ENCODE measurements around the gene CACNB3. TPM values are rescaled to one million over a fixed set of nuclear protein-coding genes. Genes with fewer than 3 reads are reported as not detected.
A peak's percentile ranks its signal among the peaks of the same experiment; 100 is the strongest.
"Not testable (repeated sequence)": the region's sequence is repeated elsewhere in the genome, so short reads cannot be mapped to it uniquely, and the experiment has no call there.

The CACNB3 gene
- total and polyA plus RNA-seq, 4 experiments from 2014 or later, result 1.5 to 17.9 (median 10.6) TPM

DNA sequence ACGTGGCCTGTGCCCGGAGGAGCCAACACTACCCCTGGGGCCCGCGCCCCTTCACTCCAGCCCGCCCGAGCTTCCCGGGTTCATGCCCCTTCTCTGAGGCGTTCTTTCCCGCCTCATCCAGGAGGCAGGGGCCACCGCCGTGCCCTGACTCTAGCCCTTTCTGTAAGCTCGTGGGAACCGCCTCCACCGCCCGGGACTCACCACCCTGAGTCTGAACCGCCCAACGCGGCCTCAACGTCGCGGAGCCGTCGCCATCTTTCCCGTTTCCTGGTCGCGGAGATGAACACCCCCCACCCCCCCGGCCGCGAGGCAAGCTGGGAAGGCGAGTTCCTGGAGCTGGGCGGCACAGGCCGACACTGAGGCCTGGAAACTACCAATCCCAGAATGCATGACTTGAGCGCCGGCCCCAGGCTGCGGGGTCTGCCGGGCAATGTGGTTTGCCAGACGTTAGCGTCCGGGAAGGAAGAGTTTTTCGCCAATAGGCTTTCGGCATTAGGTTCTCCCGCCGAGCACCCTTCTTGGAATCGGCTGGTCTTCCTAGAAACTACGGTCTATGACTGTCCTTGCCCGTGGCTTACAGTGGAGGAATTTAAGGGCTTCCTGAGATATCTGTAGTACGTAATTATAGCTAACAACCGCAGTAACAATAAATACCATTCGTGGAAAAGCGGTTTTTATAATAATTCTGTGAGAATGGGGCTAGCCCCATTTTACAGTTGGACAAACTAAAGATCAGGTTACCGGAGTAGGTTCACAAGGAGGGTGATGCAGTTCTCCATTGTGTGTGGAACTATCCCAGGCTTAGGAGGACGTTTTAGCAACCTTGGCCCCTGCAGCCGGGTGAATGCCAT, 33.8 kb downstream of the CACNB3 start, which contains the start of gene DDX23:
Gene DDX23 (minus strand): TSS at position 281 of the 851 bp plus-strand sequence. CDS start 6,381 bp downstream, outside the sequence.
- Histone ChIP-seq H3K4me1 (ENCODE audit: insufficient read depth, low read length) (peaks cover 32% of the 10 kb centered on the region), H3K27me3 (ENCODE audit: insufficient read depth, low read length) (no peaks in the 10 kb centered on the region), H3K9me3 (ENCODE audit: control insufficient read depth in 1 of 2, low read length in 2 of 2) (no peaks in the 10 kb centered on the region), H3K36me3 (ENCODE audit: insufficient read depth, low read length) (peaks cover 12% of the 10 kb centered on the region), H3K4me3 (ENCODE audit: low read length in 2 of 2) (peak within 1 kb of the TSS; percentile 39 to 95), H3K27ac (ENCODE audit: low read depth, low read length) (peak within 1 kb of the TSS; percentile 91)
- Mint-ChIP-seq H3K36me3 (peaks cover 9 to 30% of the 10 kb centered on the region in 2 donors), H3K9me3 (no peaks in the 10 kb centered on the region), H3K4me3 (peak within 1 kb of the TSS; percentile 91 to 100 (median 98)), H3K27ac (peak within 1 kb of the TSS; percentile 92 to 99 (median 99)), H3K4me1 (peaks cover 28 to 49% (median 40%) of the 10 kb centered on the region in 4 donors), H3K27me3 (no peaks in the 10 kb centered on the region)
- DNase-seq, result peak; percentile 89 to 96 (median 92)
- intact Hi-C loops (cut with micrococcal nuclease), result loop anchor here (1.0 kb wide), 2 partner anchors 33 to 166 kb away; partner anchors contain the start of gene PRKAG1
- POLR2A ChIA-PET (ENCODE audit: partially characterized antibody), result interaction anchor here (0.6 to 7.7 kb wide), 38 partner anchors 8 to 1235 kb away, joined by 3 to 82 read pairs (median 6); partner anchors contain the start of genes ARF3, CACNB3, FKBP11 and KANSL2
- CTCF ChIA-PET (ENCODE audit: partially characterized antibody), result interaction anchor here (0.7 to 13.4 kb wide), 35 partner anchors 9 to 236 kb away, joined by 3 to 247 read pairs (median 10); partner anchors contain the start of genes ARF3, CACNB3, FKBP11 and RND1

DNA sequence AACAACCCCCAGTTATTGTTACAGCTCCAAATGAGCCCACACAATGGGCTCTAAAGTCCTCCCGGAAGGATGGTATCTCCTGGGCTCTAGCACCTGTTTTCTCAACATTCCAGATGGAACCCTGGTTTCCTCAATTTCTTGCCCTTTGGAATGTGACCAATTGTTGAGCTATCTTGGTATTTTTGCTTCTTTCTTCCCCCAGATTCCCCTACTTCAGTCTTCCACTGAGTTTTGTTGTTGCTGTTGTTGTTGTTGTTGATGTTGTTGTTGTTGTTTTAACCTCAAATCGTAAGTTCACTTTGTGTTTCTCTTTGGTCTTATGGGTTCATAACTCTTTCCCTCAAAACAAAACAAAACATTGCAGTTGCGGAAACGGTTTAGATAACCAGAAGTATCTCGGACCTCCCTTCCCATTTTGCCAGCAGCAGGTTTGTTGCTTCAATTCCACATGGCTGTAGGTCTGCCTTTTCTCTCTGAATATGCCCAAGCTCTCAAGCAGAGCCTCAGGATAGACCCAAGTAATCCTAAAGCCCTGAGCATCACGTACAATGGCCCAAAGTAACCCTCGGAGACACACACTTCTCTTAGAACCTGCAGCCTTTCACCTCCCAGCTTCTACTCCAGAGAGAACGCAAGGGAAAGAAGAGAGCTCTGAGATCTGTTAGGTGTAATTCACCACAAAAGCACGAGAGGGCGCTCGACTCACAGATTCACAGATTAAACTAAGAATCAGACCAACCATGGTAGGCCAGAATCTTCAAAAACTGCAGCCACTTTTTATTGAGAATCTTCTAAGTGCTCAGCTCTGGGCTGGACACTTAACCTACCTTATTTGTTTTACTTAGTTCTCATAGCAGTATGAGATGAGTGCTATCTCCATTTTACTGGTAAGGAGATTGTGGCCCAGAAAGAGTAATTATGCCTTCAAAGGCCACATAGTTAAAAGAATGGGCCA, 34.7 kb downstream of the CACNB3 start:
- Histone ChIP-seq H3K9me3 (ENCODE audit: control insufficient read depth in 1 of 2, low read length in 2 of 2) (no peaks in the 10 kb centered on the region), H3K36me3 (ENCODE audit: insufficient read depth, low read length) (peaks cover 12% of the 10 kb centered on the region), H3K27me3 (ENCODE audit: insufficient read depth, low read length) (no peaks in the 10 kb centered on the region), H3K27ac (ENCODE audit: low read depth, low read length) (peak overlapping the region; percentile 91), H3K4me3 (ENCODE audit: low read length in 2 of 2) (peak overlapping the region; percentile 39 to 95), H3K4me1 (ENCODE audit: insufficient read depth, low read length) (peaks cover 29% of the 10 kb centered on the region)
- Mint-ChIP-seq H3K4me1 (peaks cover 27 to 43% (median 35%) of the 10 kb centered on the region in 4 donors), H3K9me3 (no peaks in the 10 kb centered on the region), H3K27me3 (no peaks in the 10 kb centered on the region), H3K4me3 (peak overlapping the region; percentile 91 to 100 (median 98)), H3K27ac (peak overlapping the region; percentile 92 to 99 (median 99)), H3K36me3 (peaks cover 9 to 29% of the 10 kb centered on the region in 2 donors)
- CTCF ChIA-PET (ENCODE audit: partially characterized antibody), result interaction anchor here (0.6 to 13.4 kb wide), 39 partner anchors 9 to 321 kb away, joined by 3 to 247 read pairs (median 8); partner anchors contain the start of genes ARF3, CACNB3, FKBP11 and RND1
- DNase-seq, result peak; percentile 85 to 88 (median 87)
- intact Hi-C loops (cut with micrococcal nuclease), result loop anchor here (1.0 kb wide), 8 partner anchors 12 to 165 kb away; partner anchors contain the start of genes PRKAG1 and RND1
- POLR2A ChIA-PET (ENCODE audit: partially characterized antibody), result interaction anchor here (0.8 to 7.7 kb wide), 33 partner anchors 8 to 888 kb away, joined by 3 to 82 read pairs (median 6); partner anchors contain the start of genes ARF3, CACNB3, FKBP11 and KANSL2

DNA sequence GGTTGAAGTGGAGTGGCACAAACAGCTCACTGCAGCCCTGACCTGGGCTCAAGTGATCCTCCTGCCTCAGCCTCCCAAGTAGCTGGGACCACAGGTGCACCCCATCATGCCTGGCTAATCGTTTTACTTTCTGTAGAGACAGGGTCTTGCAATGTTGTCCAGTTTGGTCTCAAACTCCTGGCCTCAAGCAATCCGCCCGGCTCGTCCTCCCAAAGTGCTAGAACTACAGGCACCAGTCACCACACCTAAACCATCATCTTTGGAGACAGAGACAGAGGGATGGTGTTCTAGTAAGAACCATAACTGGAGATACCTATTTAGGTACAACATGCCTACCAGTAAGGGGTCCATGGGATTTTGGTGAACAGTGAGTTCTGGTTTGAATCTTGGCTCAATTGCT, 36.2 kb downstream of the CACNB3 start:
- Mint-ChIP-seq H3K9me3 (no peaks in the 10 kb centered on the region), H3K36me3 (peaks cover 9 to 25% of the 10 kb centered on the region in 2 donors), H3K4me1 (peaks cover 24 to 38% (median 31%) of the 10 kb centered on the region in 4 donors), H3K4me3 (no peak overlapping the region), H3K27ac (peak overlapping the region in 1 of 7 donors; percentile 25), H3K27me3 (no peaks in the 10 kb centered on the region)
- intact Hi-C loops (cut with micrococcal nuclease), result no loop called here
- peaks cover 8% of the 10 kb centered on the region for H3K36me3 ChIP-seq (ENCODE audit: insufficient read depth, low read length)
- H3K27ac ChIP-seq (ENCODE audit: low read depth, low read length), result no peak overlapping the region
- no peak for DNase-seq
- H3K27me3 ChIP-seq (ENCODE audit: insufficient read depth, low read length), result no peaks in the 10 kb centered on the region
- H3K9me3 ChIP-seq (ENCODE audit: control insufficient read depth in 1 of 2, low read length in 2 of 2), result no peaks in the 10 kb centered on the region
- no peak overlapping the region for H3K4me3 ChIP-seq (ENCODE audit: low read length in 2 of 2)
- CTCF ChIA-PET (ENCODE audit: partially characterized antibody), result interaction anchor here (0.8 to 13.4 kb wide), 19 partner anchors 10 to 142 kb away, joined by 3 to 247 read pairs (median 11); partner anchors contain the start of genes CACNB3, RND1 and WNT1
- H3K4me1 ChIP-seq (ENCODE audit: insufficient read depth, low read length), result peaks cover 26% of the 10 kb centered on the region
- POLR2A ChIA-PET (ENCODE audit: partially characterized antibody), result interaction anchor here (0.7 to 7.7 kb wide), 3 partner anchors 12 to 125 kb away, joined by 3 to 82 read pairs (median 54); partner anchors contain the start of genes RND1 and WNT1

DNA sequence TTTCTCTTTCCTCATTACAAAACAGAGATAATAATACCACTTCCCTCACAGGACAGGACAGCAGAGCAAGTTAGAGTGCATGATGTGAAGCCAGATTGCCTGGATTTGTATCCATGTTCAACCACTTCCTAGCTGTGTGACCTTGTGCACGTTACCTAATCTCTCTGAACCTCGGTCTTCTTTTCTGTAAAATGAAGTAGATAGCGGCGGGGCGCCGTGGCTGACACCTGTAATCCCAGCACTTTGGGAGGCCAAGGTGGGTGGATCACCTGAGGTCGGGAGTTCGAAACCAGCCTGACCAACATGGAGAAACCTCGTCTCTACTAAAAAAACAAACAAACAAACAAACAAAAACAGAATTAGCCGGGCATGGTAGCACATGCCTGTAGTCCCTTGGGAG, 36.6 kb downstream of the CACNB3 start:
- Mint-ChIP-seq H3K27ac (peak overlapping the region in 1 of 7 donors; percentile 25), H3K4me1 (peaks cover 22 to 34% (median 27%) of the 10 kb centered on the region in 4 donors), H3K36me3 (peaks cover 7 to 21% of the 10 kb centered on the region in 2 donors)
- H3K4me3 ChIP-seq (ENCODE audit: low read length in 2 of 2); H3K27ac ChIP-seq (ENCODE audit: low read depth, low read length); DNase-seq; H3K27me3 Mint-ChIP-seq; H3K27me3 ChIP-seq (ENCODE audit: insufficient read depth, low read length); H3K36me3 ChIP-seq (ENCODE audit: insufficient read depth, low read length); H3K9me3 ChIP-seq (ENCODE audit: control insufficient read depth in 1 of 2, low read length in 2 of 2); intact Hi-C loops (cut with micrococcal nuclease); H3K9me3 Mint-ChIP-seq; H3K4me3 Mint-ChIP-seq: not testable (repeated sequence)
- ChIA-PET POLR2A (ENCODE audit: partially characterized antibody) (interaction anchor here (7.7 kb wide), 1 partner anchor 11 kb away, joined by 82 read pairs; the partner anchor contains the start of gene RND1), CTCF (ENCODE audit: partially characterized antibody) (interaction anchor here (1.2 to 13.4 kb wide), 8 partner anchors 9 to 139 kb away, joined by 3 to 247 read pairs (median 56); partner anchors contain the start of gene RND1)
- H3K4me1 ChIP-seq (ENCODE audit: insufficient read depth, low read length), result peaks cover 22% of the 10 kb centered on the region

DNA sequence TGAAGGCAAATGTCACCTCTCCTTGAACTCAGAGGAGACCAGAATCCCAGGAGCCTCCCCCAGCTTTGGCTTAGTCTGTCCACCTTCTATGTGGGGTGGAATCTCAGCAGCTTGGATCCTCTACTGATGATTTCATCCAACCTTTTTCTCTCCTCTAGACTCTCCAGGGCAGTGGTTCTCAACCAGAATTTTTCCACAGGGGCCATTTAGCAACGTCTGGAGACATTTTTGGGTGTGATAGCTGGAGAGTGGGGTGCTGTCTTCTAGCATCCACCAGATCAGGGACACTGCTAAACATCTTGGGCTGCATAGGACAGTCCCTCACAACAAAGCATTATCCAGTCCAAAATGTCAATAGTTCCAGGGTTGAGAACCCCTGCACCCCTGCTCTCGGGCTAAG, 38.1 kb downstream of the CACNB3 start:
- H3K27me3 Mint-ChIP-seq, result no peaks in the 10 kb centered on the region
- H3K4me3 ChIP-seq (ENCODE audit: low read length in 2 of 2), result no peak overlapping the region
- H3K9me3 Mint-ChIP-seq, result no peaks in the 10 kb centered on the region
- peaks cover 3 to 8% of the 10 kb centered on the region in 2 donors for H3K36me3 Mint-ChIP-seq
- no peak overlapping the region for H3K27ac ChIP-seq (ENCODE audit: low read depth, low read length)
- DNase-seq, result no peak
- ChIA-PET POLR2A (ENCODE audit: partially characterized antibody) (interaction anchor here (7.7 kb wide), 1 partner anchor 10 kb away, joined by 82 read pairs; the partner anchor contains the start of gene RND1), CTCF (ENCODE audit: partially characterized antibody) (interaction anchor here (0.9 to 13.4 kb wide), 7 partner anchors 9 to 122 kb away, joined by 3 to 247 read pairs (median 7); partner anchors contain the start of genes RND1 and WNT1)
- H3K4me3 Mint-ChIP-seq, result no peak overlapping the region
- H3K27me3 ChIP-seq (ENCODE audit: insufficient read depth, low read length), result no peaks in the 10 kb centered on the region
- peak overlapping the region in 1 of 7 donors; percentile 24 for H3K27ac Mint-ChIP-seq
- no peaks in the 10 kb centered on the region for H3K9me3 ChIP-seq (ENCODE audit: control insufficient read depth in 1 of 2, low read length in 2 of 2)
- peaks cover 11 to 20% (median 14%) of the 10 kb centered on the region in 4 donors for H3K4me1 Mint-ChIP-seq
- intact Hi-C loops (cut with micrococcal nuclease), result no loop called here
- peaks cover 8% of the 10 kb centered on the region for H3K4me1 ChIP-seq (ENCODE audit: insufficient read depth, low read length)
- H3K36me3 ChIP-seq (ENCODE audit: insufficient read depth, low read length), result no peaks in the 10 kb centered on the region

Data from CD4-positive, alpha-beta memory T cell (primary cell).